Left colon (tissue), 2 donors: Measurements from ENCODE around the gene NEMP2. TPM values are rescaled to one million over a fixed set of nuclear protein-coding genes. Genes with fewer than 3 reads are reported as not detected.
A peak's percentile ranks its signal among the peaks of the same experiment; 100 is the strongest.
"Not testable (repeated sequence)": the region's sequence is repeated elsewhere in the genome, so short reads cannot be mapped to it uniquely, and the experiment has no call there.

Experiments used
- ATAC-seq: fragments of 200-7000 bp; cut with Tn5 transposase; one replicate; pipeline ENCODE4 v1.9.1; 2020; ENCODE audit warnings: mild to moderate bottlenecking, moderate library complexity
- DNase-seq, 2 donors: peaks; one replicate each; pipeline ENCODE4 v3.0.0-alpha.2; 2020
- intact Hi-C, 2 donors: fragments of 100-400 bp; cut with DNase I in 1 of 2; cut with micrococcal nuclease in 1 of 2; formaldehyde crosslinking; loops; one replicate each; pipeline versions ENCODE4 v1.11.2 to v1.14.0; 2022; cut with DNase I, micrococcal nuclease
- total RNA-seq, 2 donors: library from RNA; stranded (reverse); fragmentation: NEBNext Ultra II Directional; extraction: Animal tissue kit (Norgen Biotek cat#: 25700); gene quantifications; one replicate each; pipeline ENCODE4 v1.2.1, GENCODE V29; 2021
- donor health status: DM: no; HTN: no; CAD: no.
- donor health status: DM: yes; HTN: yes; CAD: no.

NEMP2 gene
- total RNA-seq, 2 donors from 2014 or later, result 2.6 to 3.1 TPM

DNA sequence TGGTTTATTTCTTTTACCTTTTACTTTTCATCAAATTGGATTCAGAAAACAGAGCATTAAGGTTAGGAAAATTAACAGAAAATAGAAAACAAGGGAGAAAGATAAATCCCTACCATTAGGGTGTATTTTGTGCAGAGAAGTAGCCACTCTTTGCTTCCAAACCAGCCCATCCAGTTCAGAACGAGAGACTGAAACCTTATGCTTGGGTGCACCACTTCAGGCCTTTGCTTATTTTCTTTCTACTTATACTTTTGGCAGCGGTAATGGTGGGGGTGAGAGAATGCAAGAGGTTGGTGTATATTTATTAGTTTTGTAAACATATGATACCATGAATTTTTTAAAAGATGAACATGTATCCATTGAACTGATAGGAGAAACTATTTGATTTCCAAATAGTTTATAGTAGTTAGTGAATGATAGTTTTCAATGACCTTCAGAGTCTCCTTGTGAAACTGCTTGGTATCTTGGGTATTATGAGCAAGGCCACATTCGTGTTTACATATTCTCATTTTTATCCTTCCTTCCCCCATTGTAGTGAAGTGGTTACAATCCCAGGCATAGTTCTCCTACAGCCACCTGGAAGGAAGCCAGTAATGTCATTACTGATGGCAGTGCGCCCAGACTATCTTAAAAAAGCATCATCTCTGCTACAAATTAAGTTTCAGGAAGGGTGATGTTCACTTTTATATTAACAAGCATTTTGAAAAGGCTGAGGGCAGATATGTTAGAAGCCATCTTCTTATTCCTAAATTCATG, 65.5 kb downstream of the NEMP2 start:
- peak; percentile 81 for ATAC-seq
- intact Hi-C loops, result no loop called here

GRCh38 chr2:190468354-190468753, 66.2 kb downstream of the NEMP2 start:
- DNase-seq, intact Hi-C loops, ATAC-seq: not testable (repeated sequence)

More for the DNA sequence above, 65.5 kb downstream of the NEMP2 start:
- DNase-seq, result peak; percentile 70 to 78

GRCh38 chr2:190467575-190468083, 66.9 kb downstream of the NEMP2 start:
- DNase-seq (peak in 1 of 2 donors; percentile 12), ATAC-seq (no peak)
- intact Hi-C loops, result no loop called here

DNA sequence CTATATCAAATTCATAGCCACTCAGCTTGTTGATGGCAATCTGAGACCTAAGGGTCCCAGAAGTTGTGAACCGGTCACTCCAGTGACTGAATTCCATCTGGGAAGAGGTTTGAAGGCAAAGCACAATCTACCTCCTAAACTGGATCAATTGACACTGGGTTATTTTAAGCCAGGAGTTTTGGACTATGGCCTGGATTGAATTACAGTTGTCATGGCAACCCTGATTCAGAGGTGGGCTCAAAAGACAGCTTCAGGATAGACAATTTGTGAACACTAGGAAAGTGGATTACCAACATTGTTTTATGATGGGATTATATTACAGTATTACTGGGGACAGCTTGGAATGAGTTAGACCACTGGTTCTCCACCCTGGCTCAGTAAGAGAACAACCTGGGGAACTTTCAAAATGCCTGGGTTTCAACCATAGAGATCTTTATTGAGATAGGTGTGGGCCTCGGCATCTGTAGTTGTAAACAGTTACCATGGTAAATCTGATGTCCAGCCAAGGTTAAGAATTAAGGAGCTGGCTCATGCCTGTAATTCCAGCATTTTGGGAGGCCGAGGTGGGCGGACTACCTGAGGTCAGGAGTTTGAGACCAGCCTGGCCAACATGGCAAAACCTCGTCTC, 67.6 kb downstream of the NEMP2 start:
- DNase-seq (no peak), ATAC-seq (no peak)
- intact Hi-C loops, result no loop called here

GRCh38 chr2:190465060-190465459, 69.5 kb downstream of the NEMP2 start:
- intact Hi-C loops, result no loop called here

DNA sequence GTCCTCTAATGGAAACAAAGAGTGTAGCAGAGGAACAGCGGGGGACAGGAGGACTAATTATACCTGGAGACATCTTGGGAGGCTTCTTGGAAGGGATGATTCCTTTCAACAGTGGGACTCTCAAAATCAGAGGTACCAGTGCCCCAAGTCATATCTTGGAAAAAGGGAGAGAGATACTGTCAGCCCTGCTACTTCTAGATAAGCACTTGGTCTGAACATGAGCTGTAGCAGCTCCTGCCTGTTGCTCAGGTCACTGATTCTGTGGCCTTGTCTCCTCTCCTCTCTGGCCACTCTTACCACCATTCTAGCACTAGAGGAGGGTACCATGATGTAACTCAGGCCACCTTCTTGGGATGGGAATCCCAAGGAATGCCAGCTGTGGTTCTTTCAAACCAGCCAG, 71.9 kb downstream of the NEMP2 start:
- intact Hi-C loops, result no loop called here
- ATAC-seq, result no peak
- DNase-seq, result no peak

More at GRCh38 chr2:190465060-190465459, 69.5 kb downstream of the NEMP2 start:
- no peak for DNase-seq
- ATAC-seq, result no peak

DNA sequence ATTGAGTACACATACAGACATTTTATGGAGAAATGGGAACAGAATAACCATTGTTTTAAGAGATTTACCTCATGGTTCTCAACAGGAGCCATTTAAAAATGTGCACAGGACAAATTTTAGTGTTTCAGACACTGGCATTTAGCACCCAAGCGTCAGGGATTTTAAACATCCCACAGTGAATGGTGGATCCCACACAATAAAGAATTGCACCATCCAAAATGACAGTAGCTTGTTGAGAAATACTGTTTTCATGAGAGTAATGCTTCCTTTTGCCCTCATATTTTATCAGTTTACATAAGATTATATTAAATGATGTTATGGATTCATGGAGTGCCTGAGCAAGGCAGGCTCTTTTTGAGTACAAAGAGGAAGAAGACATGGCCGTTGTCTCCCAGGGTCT, 72.3 kb downstream of the NEMP2 start:
- ATAC-seq, result no peak
- no peak for DNase-seq
- intact Hi-C loops, result no loop called here

DNA sequence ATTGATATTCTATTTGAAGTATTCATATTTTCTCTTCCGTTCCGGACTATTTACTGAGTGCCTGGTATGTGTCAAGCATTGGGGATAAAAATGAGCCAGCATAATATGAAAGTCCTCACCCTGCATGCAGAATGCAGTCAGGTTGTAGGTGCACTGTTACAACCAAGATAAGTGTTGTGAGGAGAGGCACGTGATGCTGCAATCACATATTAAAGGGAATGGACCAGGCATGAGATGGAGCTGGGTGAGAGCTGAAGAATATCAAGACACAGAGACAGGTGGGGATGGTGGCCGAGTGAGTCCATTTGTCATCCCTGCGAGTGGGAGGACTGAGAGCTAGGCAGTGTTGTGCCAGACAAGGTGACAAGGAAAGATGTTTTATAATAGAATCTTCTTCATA, 74.0 kb downstream of the NEMP2 start:
- no peak for DNase-seq
- intact Hi-C loops, result no loop called here
- ATAC-seq, result no peak

- intact Hi-C loops, result no loop called here
- no peak for DNase-seq
- no peak for ATAC-seq
Observed at GRCh38 chr2:190459881-190460280, 74.6 kb downstream of the NEMP2 start.

DNA sequence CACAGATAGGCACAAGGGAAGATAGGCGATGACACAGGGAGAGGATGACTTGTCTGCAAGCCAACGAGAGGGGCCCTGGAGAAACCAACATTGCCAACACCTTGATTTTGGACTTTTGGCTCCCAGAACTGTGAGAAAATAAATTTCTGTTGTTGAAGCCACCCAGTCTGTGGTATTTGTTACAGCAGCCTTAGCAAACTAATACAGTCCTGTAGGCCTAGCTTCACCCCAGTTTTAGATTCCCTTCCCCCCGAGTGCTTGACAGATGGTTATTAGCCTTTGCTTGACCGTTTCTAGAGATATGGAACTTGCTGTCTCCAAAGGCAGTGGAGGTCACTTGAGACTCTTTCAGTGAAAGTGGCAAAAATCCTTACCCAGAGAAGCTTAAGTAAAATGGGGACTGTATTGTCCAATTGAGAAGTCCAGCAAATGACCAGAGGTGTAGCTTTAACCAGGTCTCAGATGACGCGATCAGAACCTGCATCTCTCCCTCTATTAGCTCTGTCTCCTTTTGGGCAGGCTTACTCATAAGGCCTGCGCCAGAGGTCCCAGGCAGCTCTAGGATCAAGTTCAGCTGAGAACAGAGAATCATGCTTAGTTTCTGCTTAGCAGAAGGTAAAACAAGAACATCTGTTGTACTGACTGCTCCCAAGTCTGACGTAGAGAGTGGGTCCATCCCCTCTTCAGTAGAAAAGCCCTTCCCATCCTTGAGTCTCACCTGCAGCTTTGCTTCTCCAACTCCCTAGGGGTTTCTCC, 76.0 kb downstream of the NEMP2 start:
- ATAC-seq (no peak), DNase-seq (no peak)
- intact Hi-C loops, result no loop called here

DNA sequence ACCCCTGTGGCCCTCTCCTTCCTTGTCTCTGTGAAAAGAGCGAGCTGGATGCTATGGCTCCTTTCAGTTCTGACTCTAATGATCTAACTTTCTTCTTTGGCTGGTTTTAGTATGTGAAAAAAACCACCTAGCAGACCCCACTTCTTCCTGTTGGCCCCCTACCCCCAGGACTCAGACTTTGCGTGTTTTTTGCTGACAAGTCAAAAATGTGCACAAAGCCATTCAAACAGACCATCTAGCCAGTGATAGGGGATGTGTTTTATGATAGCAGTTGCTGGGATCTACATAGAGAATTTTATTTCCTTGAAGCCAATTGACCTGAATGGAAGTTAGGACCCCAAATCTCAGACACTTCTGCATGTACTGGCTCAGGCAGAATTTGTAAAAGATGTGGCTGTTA, 77.3 kb downstream of the NEMP2 start:
- DNase-seq, result no peak
- intact Hi-C loops, result no loop called here

GRCh38 chr2:190456833-190457232, 77.7 kb downstream of the NEMP2 start:
- DNase-seq (no peak), ATAC-seq (peak; percentile 84)
- intact Hi-C loops, result no loop called here

More for the DNA sequence above, 77.3 kb downstream of the NEMP2 start:
- ATAC-seq, result no peak

DNA sequence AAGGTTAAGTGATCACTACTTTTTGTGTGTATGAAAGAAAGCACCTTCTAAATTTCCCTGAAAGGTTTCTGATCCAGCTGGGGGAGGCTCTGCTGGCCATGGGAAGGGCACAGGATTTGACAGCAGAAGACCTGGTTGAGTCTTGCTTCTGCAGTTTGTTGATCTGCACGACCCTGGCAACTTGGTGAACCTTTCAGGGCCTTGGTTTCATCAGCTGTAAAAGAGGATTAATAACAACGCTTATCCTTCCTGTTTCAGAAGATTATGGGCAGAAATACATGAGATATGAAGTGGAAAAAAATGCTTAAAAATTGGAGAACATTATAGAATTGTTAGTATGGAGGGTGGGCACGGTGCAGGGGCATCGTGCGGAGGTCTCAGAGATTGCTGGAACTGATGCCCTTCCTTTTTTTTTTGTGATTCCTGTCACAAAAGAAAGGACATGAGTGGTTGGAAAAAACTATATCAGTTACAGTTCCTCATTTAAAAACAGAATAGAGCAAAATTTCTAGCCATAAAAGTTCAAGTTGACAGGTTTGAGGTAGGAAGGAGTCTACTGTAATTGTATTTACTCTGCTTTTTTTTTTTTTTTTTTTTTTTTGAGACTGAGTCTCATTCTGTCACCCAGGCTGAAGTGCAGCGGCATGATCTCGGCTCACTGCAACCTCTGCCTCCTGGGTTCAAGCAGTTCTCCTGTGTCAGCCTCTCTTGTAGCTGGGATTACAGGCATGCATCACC, 79.0 kb downstream of the NEMP2 start:
- intact Hi-C loops, result no loop called here
- no peak for DNase-seq
- no peak for ATAC-seq

DNA sequence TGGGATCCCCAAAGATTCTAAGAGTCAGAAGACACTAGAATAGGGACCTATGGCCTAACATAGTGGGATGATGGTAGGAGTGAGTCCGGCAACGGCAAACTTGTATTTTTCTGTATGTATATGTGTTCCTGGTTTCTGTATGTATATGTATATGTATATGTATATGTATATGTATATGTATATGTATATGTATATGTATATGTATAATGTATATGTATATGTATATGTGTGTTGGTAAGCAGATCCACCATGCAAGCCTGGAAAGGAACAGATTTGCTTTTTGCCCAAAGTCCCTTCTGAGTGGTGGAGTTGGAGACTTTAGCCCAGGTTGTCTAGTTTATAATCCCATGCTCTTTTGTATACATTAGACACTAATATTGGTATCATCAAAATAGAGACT, 79.7 kb downstream of the NEMP2 start:
- DNase-seq (no peak), ATAC-seq (no peak)
- intact Hi-C loops, result no loop called here

Other genes with a start within 250 kb of the NEMP2 start
- gene HIBCH, start 214.9 kb downstream of the NEMP2 start, total RNA-seq, result 10 to 100 TPM; 51.4 to 66.1 TPM
- 10 to 100 TPM; 39.8 to 45.8 TPM for gene INPP1, start 191.1 kb downstream of the NEMP2 start, total RNA-seq
- gene MFSD6, start 126.4 kb downstream of the NEMP2 start, total RNA-seq, result 10 to 100 TPM; 71.8 to 84.6 TPM
- 10 to 100 TPM; 21.9 to 30.9 TPM for gene NAB1, start 114.4 kb upstream of the NEMP2 start, total RNA-seq